Neural cell (in vitro differentiated cells): ENCODE data around the gene FSIP1. TPM values are rescaled to one million over a fixed set of nuclear protein-coding genes. Genes with fewer than 3 reads are reported as not detected.

Source experiments
- H2AFZ ChIP-seq: fragments of 200-600, 300-800 bp; sonication (generic), shearing (Covaris generic); 2 replicates; pipeline ENCODE4 v1.6.0; 2014; ENCODE audit warnings: low read depth, mild to moderate bottlenecking, antibody characterized with exemption, low read length, moderate library complexity
- H3F3A ChIP-seq: fragments of 200-600 bp; shearing (Covaris generic); 2 replicates; pipeline ENCODE4 v1.6.1; 2016; ENCODE audit warnings: mild to moderate bottlenecking, moderate library complexity, mixed read lengths, antibody characterized with exemption, low read length; ENCODE audit not compliant: insufficient read depth, poor library complexity, severe bottlenecking
- H3K27ac ChIP-seq: fragments of 200-600, 300-800 bp; sonication (generic), shearing (Covaris generic); 2 replicates; pipeline ENCODE4 v1.5.1; 2014; ENCODE audit warnings: mild to moderate bottlenecking, low read length, moderate library complexity
- H3K27me3 ChIP-seq: fragments of 300-800, 200-600 bp; sonication (generic), shearing (Covaris generic); 2 replicates; pipeline ENCODE4 v1.6.0; 2014; ENCODE audit warnings: mild to moderate bottlenecking, low read depth, low read length, moderate library complexity; ENCODE audit not compliant: insufficient read depth
- H3K36me3 ChIP-seq: fragments of 300-800, 200-600 bp; sonication (generic), shearing (Covaris generic); 2 replicates; pipeline ENCODE4 v1.5.1; 2014; ENCODE audit warnings: mild to moderate bottlenecking, antibody characterized with exemption, low read length, moderate library complexity; ENCODE audit not compliant: insufficient read depth
- H3K4me2 ChIP-seq: fragments of 300-800, 200-600 bp; sonication (generic), shearing (Covaris generic); 2 replicates; pipeline ENCODE4 v1.6.0; 2014; ENCODE audit warnings: mild to moderate bottlenecking, low read length
- H3K4me3 ChIP-seq: fragments of 300-800, 200-600 bp; sonication (generic), shearing (Covaris generic); 2 replicates; pipeline ENCODE4 v1.5.1; 2014; ENCODE audit warnings: mild to moderate bottlenecking, low read length, moderate library complexity
- H3K79me2 ChIP-seq: fragments of 200-600 bp; shearing (Covaris generic); replicated peaks from 2 replicates; pipeline ENCODE4 v1.6.0; 2014; ENCODE audit warnings: mild to moderate bottlenecking, low read length, moderate library complexity; ENCODE audit not compliant: insufficient read depth
- H3K9ac ChIP-seq: fragments of 300-800, 200-600 bp; sonication (generic), shearing (Covaris generic); 2 replicates; pipeline ENCODE4 v1.6.1; 2016; ENCODE audit warnings: mild to moderate bottlenecking, low read length, mixed read lengths
- H3K9me2 ChIP-seq: fragments of 200-600 bp; shearing (Covaris generic); 2 replicates; pipeline ENCODE4 v1.6.1; 2016; ENCODE audit warnings: mild to moderate bottlenecking, low read length, mixed read lengths; ENCODE audit not compliant: insufficient read depth
- H3K9me3 ChIP-seq: fragments of 200-600, 300-800 bp; sonication (generic), shearing (Covaris generic); 2 replicates; pipeline ENCODE4 v1.6.1; 2016; ENCODE audit warnings: mild to moderate bottlenecking, mixed run types, low read length, moderate library complexity, mixed read lengths
- H4K20me1 ChIP-seq: fragments of 200-600 bp; shearing (Covaris generic); 2 replicates; pipeline ENCODE4 v1.6.1; 2016; ENCODE audit warnings: mild to moderate bottlenecking, mixed run types; ENCODE audit not compliant: insufficient read depth
- CTCF ChIP-seq: fragments of 450-650 bp; IDR thresholded peaks from 2 replicates; pipeline ENCODE4 v1.5.1; 2014; ENCODE audit warnings: antibody characterized with exemption, mild to moderate bottlenecking, moderate library complexity; ENCODE audit not compliant: poor library complexity, severe bottlenecking
- EP300 ChIP-seq: fragments of 450-650 bp; conservative IDR thresholded peaks from 2 replicates; pipeline ENCODE4 v1.6.1; 2014; ENCODE audit warnings: antibody characterized with exemption, mild to moderate bottlenecking, moderate library complexity; ENCODE audit not compliant: poor library complexity, severe bottlenecking
- EZH2 ChIP-seq: fragments of 200-600, 300-800 bp; shearing (Covaris generic), sonication (generic); IDR thresholded peaks from 2 replicates; pipeline ENCODE4 v1.6.1; 2014; ENCODE audit warnings: antibody characterized with exemption, low read length, borderline replicate concordance, mild to moderate bottlenecking; ENCODE audit not compliant: insufficient read depth, poor library complexity, severe bottlenecking
- MXI1 ChIP-seq: fragments of 450-650 bp; conservative IDR thresholded peaks from 2 replicates; pipeline ENCODE4 v1.6.1; 2014; ENCODE audit warnings: antibody characterized with exemption, mild to moderate bottlenecking; ENCODE audit not compliant: poor library complexity, severe bottlenecking
- POLR2AphosphoS5 ChIP-seq: IDR thresholded peaks from 2 replicates; pipeline ENCODE4 v1.6.1; 2012
- SMC3 ChIP-seq: fragments of 450-650 bp; conservative IDR thresholded peaks from 2 replicates; pipeline ENCODE4 v1.6.1; 2014; ENCODE audit warnings: antibody characterized with exemption, mild to moderate bottlenecking, moderate library complexity; ENCODE audit not compliant: poor library complexity
- TAF1 ChIP-seq: IDR thresholded peaks from 2 replicates; pipeline ENCODE4 v1.6.1; 2012; ENCODE audit warnings: low read depth
- polyA plus RNA-seq: library from polyadenylated mRNA; depleted of rRNA; stranded (reverse); fragments of >200 nt; gene quantifications from 2 replicates; pipeline ENCODE4 v1.2.3, GENCODE V29; 2014
- TF ChIP-seq, protein P1 (sequence below): IDR thresholded peaks from 2 replicates; pipeline ENCODE4 v1.6.1; 2012; ENCODE audit warnings: borderline replicate concordance

Gene FSIP1
- polyA plus RNA-seq, 1 donor from 2014 or later = 3.8 TPM

- TF ChIP-seq CTCF = no peak
- no peak for TF ChIP-seq EP300
Measured at GRCh38 chr15:39736412-39737195, 46.0 kb downstream of the FSIP1 start (continued).

- H3F3A ChIP-seq = no peaks in the 10 kb centered on the region
- H2AFZ ChIP-seq = no peak overlapping the region
- no peaks in the 10 kb centered on the region for H3K79me2 ChIP-seq
- no peak overlapping the region for H3K9ac ChIP-seq
- H3K4me2 ChIP-seq = no peak overlapping the region
- H3K4me3 ChIP-seq = no peak overlapping the region
- no peak overlapping the region for H3K27ac ChIP-seq
- H3K36me3 ChIP-seq = no peaks in the 10 kb centered on the region
- H3K27me3 ChIP-seq = no peaks in the 10 kb centered on the region
- H4K20me1 ChIP-seq = no peaks in the 10 kb centered on the region
- no peaks in the 10 kb centered on the region for H3K9me2 ChIP-seq
- no peaks in the 10 kb centered on the region for H3K9me3 ChIP-seq
- no peak for TF ChIP-seq POLR2AphosphoS5
- TF ChIP-seq EP300 = no peak
- no peak for TF ChIP-seq SMC3
- no peak for TF ChIP-seq TAF1
Measured at GRCh38 chr15:39735120-39735717, 47.4 kb downstream of the FSIP1 start.

GRCh38 chr15:39731266-39731665 is 51.4 kb downstream of the FSIP1 start:
- H3K9me3 ChIP-seq = no peaks in the 10 kb centered on the region
- no peaks in the 10 kb centered on the region for H3K36me3 ChIP-seq
- no peak overlapping the region for H2AFZ ChIP-seq
- H3K27ac ChIP-seq = no peak overlapping the region
- no peaks in the 10 kb centered on the region for H4K20me1 ChIP-seq
- no peaks in the 10 kb centered on the region for H3K79me2 ChIP-seq
- H3F3A ChIP-seq = no peaks in the 10 kb centered on the region
- no peak overlapping the region for H3K9ac ChIP-seq
- no peaks in the 10 kb centered on the region for H3K27me3 ChIP-seq
- no peak overlapping the region for H3K4me3 ChIP-seq
- H3K4me2 ChIP-seq = no peak overlapping the region
- TF ChIP-seq TAF1 = no peak
- TF ChIP-seq SMC3 = no peak
- TF ChIP-seq, protein P1, sequence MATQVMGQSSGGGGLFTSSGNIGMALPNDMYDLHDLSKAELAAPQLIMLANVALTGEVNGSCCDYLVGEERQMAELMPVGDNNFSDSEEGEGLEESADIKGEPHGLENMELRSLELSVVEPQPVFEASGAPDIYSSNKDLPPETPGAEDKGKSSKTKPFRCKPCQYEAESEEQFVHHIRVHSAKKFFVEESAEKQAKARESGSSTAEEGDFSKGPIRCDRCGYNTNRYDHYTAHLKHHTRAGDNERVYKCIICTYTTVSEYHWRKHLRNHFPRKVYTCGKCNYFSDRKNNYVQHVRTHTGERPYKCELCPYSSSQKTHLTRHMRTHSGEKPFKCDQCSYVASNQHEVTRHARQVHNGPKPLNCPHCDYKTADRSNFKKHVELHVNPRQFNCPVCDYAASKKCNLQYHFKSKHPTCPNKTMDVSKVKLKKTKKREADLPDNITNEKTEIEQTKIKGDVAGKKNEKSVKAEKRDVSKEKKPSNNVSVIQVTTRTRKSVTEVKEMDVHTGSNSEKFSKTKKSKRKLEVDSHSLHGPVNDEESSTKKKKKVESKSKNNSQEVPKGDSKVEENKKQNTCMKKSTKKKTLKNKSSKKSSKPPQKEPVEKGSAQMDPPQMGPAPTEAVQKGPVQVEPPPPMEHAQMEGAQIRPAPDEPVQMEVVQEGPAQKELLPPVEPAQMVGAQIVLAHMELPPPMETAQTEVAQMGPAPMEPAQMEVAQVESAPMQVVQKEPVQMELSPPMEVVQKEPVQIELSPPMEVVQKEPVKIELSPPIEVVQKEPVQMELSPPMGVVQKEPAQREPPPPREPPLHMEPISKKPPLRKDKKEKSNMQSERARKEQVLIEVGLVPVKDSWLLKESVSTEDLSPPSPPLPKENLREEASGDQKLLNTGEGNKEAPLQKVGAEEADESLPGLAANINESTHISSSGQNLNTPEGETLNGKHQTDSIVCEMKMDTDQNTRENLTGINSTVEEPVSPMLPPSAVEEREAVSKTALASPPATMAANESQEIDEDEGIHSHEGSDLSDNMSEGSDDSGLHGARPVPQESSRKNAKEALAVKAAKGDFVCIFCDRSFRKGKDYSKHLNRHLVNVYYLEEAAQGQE = no peak
- no peak for TF ChIP-seq POLR2AphosphoS5
- TF ChIP-seq MXI1 = no peak
- TF ChIP-seq EZH2 = no peak
- no peaks in the 10 kb centered on the region for H3K9me2 ChIP-seq
